Stomach (tissue), 4 donors: Measurements from ENCODE around the gene RNF141.

ENCODE experiments used
- CTCF ChIP-seq, 7 experiments: fragments of 450-650 bp in 4 of 7; fragments of 200-600 bp in 3 of 7; sonication (generic) in 3 of 7; IDR thresholded peaks; one replicate each; pipeline ENCODE4 v1.5.1; 2016 to 2019; ENCODE audit warnings: antibody characterized with exemption in 7 of 7, control low read depth in 2 of 7, mild to moderate bottlenecking in 1 of 7
- EP300 ChIP-seq: sonication (generic); formaldehyde crosslinking; IDR thresholded peaks from one replicate; pipeline ENCODE4 v1.6.1; 2017; ENCODE audit warnings: antibody characterized with exemption
- POLR2A ChIP-seq, 4 donors: fragments of 450-650 bp; IDR thresholded peaks; one replicate each; pipeline ENCODE4 v1.6.1; 2016; ENCODE audit warnings: antibody characterized with exemption in 4 of 4, control low read depth in 2 of 4, mild to moderate bottlenecking in 1 of 4, moderate library complexity in 1 of 4
- POLR2AphosphoS5 ChIP-seq, 3 donors: sonication (generic); formaldehyde crosslinking; IDR thresholded peaks; one replicate each; pipeline ENCODE4 v1.6.1; 2016; ENCODE audit warnings: antibody characterized with exemption in 3 of 3

- no peak for TF ChIP-seq POLR2A (IDR thresholded peaks at IDR 0.05)
- no peak for TF ChIP-seq CTCF (IDR thresholded peaks at IDR 0.05)
- no peak for TF ChIP-seq POLR2AphosphoS5 (IDR thresholded peaks at IDR 0.05)
- no peak for TF ChIP-seq EP300
These were observed 17.3 kb upstream of the RNF141 start for GRCh38 chr11:10558288-10558687.
